ENCODE results near the gene PDE2A. TPM values are rescaled to one million over a fixed set of nuclear protein-coding genes. Genes with fewer than 3 reads are reported as not detected.

PDE2A gene
- polyA plus RNA-seq, 12 donors = 10.3 to 28.2 (median 19.0) TPM; not detected in 1

DNA sequence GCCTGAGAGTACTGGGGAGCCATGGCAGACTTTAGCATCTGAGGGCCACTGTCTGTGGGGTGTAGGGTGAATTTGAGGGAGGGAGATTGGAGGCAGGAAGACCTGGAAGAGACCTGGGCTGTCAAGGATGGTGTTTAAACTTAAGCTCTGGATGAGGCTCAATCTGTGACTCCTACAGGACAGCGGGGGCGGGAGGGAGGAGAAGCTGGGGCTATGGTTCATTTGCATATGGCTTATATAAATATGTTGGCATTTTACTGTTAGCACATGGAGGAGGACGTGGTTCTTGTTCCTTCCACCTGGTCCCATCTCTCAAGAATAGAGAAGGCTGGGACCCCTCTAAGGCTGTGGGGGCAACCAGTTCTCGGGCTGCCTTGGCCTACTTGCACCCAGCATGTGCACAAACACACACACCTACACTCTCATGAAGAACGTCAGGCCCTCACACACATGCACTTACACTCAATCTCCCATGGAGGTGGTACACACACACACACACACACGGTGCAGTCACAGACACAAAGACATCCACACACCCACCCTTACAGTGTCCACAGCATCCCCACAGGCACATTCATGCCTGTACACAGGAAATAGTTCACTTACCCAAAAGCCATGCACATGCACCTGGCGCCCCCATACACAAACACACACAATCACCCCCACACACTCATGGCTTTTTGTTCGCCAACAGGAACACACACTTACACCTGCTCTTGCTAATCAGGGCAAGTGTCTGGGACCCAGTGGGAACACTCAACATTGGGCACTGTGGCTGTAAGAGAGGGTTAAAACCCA lies 81.3 kb downstream of the PDE2A start:
- no peak for DNase-seq

DNA sequence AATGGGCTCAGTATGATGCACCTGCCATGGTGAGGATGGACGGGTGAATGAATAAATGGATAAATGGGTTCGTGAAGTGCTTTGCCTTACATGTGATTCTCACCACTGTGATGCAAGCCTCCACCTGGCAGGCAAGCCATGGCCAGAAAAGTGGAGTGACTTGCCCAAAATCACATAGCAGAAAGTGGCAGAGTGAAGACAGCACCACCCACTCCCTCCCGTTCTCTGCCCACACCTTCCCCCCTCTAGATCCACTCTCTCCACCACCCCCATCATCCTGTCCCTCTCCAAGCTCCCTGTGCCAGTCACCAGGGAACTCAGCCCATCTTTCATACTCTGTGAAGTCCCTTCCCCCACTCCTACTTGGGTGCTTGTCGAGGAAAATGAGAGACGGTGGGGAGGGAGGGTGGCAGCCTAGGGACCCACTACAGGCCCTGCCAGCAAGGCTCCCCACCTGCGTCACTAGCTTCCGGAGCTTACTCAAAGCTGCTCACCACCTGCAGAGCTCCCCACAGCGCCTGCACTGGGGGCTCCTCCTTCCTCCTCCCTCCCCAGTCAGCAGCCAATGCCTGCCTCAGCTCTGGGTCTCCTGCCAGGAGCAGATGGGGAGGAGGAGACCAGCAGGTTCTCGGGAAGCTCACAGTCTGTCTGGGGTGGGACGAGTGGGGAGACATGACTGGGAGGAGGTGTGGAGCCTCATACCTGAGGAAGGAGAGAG lies 82.3 kb downstream of the PDE2A start:
- no peak for DNase-seq

DNA sequence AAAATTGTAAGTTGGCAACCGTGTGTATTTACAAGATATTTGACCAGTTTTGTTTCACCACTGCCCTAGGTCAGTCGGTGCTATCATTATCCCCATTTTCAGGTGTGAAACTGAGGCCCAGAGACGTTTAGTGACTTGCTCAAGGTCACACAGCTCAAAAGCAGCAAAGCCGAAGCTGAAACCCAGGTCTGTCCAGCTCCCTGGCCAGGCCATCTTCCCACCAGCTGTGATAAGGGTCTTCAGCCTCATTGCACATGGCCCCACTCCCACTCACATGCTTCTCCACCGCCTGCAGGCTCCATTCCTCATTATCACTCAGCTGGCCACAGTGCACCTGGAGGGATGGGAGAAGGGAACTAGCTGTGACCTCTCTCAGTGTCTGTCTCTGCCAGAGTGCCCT lies 83.2 kb downstream of the PDE2A start:
- no peak for DNase-seq

DNA sequence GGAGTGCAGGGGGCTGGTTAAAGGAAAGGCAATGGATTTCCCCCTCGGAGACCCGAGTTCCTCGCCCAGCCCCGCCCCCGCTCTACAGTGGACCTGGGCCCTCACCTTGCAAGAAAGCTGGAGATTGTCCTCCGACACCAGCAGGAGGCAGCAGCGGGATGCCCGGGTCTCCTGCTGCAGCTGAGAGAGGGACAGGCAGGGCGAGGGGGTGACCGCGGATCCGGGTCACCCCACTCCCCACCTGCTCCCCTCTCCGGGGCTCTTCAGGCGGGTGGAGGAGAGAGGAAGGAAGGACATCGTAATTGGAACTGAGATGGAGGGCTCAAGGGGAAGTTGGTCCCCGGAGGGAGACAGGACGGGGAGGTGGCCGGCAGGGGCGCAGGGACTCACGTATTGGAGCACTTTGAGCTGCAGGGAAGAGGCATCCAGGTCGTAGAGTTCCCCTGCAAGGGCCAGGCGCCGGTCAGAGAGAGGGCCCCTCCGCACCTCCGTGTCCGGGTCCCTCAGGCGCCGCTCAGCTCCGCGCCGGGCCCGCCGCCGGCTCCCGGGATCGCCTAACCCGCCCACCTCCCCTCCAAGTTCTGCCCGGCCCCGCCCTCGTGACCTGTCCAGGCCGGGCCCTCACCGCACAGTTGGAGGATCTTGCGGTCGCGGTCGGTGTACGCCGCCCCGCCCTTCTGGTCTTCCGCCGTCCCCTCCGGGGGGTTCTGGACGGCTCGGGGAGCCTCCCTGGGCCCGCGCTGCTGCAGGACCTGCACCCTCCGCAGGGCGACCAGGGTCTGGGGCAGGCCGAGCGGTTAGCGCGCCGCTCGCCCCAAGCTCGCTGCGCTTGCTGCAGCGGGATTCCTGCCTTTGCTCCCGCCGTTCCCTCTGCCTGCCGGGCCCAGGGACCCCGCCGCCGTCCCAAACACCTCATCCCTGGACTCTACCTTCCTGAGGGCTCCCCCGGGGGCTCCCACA lies 84.1 kb downstream of the PDE2A start:
- DNase-seq = no peak

DNA sequence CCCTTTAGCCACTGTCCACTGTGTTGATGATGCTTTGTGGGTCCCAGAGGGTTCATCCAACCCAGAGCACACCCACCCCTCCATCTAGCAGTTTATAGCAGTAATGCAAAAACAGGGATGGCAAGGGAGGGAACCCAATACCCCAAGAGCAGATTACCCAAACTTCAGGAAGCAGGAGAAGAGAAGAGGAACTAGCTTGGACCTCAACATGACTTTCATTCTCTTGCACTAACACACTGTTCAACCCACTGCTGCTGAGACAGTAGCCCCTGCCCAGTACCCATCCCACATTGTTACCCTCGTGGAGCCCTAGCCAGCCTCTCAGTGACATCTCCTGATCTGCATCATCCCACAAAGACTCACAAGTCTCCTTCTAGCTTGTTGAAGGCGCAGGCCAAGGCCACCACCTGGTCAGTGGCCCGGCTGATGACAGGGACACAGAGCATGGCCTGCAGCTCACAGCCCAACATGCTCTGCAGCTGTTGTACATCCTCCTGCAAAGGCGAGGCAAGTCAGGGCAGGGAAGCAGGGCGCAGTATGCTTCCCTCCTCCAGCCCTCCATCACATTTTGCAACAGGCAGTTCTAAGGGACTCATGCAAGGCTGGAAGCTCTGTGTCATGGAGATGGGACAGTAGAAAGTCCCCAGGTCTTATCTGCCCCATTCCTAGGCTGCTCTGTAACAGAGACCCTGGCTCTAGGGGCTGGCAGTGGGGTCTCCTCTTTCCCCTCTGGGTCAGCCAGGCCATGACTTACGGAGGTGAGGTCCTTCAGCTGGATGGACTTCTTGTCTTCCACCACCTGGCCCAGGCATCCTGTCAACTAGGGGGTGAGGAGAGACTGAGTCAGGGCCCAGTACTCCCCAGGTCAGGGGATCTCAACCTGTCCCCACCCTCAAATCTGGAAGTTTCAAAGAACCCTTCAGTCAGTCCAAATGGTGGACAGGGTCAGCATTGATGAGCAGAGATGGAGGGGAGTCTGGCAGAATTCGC lies 85.5 kb downstream of the PDE2A start:
- DNase-seq = no peak

DNA sequence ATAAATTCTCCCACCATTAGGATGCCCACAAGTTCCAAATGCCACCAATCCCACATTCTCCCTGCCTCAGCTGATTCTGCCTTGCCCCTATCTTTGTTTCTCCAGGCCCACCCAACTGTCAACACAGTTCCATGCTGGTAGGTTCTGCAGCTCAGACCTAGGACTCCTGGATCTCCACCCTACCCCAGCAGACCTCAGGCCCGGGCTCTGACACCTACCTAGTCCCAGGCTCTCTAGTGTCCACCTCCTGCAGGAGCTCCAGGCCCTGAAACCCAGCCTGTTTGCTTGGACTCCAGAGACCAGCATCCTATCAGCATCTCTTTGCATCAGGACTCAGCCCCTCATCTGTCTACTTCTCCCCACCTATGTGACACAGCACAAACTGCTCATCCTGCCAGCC lies 86.5 kb downstream of the PDE2A start:
- no peak for DNase-seq

DNA sequence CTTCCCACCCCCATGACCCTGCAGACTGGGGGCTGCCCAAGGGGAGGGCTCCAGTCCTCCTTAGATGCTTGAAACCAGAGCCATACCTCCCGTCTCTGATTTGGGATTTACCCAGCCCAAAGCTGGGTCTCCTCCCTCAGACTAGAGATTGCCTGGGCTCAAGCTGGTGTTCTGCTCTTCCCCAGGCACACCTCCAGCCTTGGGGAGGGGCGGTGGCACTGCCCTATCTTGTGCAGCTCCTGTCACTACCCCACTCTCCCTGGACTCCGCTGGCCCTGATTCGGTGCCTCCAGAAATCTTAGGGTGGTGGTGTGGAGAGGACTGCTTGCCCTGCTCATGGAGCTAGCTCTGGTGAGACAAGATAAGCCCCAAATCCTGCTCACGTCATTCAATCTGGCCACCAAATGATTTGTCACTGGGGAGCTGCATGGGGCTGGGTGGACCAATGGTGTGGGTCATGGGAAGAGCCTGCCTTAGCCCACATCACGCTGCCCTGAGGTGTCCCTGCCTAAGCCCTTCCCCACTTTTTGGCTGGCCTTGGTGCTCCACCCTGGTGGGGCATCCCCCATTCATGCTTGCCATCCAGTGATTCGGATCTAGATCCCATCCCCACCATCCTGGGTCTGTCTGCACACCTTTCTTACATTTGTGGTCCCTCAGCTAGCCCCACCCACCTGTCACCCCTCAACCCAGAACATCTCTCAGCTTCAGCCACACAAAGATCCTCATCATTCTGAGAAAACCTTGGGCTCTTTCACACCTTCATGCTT lies 87.7 kb downstream of the PDE2A start:
- no peak for DNase-seq

DNA sequence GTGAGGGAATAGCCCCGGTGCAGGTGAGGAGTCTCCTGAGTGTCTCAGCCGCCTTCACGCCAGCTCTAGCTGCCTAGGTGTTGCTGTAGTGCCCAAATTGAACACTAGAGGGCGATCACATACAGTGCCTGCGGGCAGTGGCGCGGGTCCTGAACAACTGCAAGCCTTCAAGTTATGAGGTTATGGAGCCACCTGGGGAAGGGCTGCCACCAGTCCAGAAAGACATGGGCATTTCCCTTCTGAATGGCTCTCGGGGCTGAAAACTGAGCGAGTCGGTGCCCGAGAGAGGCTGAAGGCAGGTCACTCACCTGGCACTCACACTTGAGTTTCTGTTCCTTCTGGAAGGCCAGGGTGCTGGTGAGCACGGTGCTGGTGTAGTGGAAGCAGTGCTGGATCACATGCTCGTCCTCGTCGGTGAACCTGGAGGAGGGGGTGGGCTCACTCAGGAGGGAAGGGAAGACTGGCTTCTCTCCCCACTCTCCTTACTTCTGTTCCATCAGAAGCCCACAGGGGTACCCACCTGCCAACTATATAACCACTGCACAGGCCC lies 88.4 kb downstream of the PDE2A start:
- DNase-seq = peak; percentile 76

DNA sequence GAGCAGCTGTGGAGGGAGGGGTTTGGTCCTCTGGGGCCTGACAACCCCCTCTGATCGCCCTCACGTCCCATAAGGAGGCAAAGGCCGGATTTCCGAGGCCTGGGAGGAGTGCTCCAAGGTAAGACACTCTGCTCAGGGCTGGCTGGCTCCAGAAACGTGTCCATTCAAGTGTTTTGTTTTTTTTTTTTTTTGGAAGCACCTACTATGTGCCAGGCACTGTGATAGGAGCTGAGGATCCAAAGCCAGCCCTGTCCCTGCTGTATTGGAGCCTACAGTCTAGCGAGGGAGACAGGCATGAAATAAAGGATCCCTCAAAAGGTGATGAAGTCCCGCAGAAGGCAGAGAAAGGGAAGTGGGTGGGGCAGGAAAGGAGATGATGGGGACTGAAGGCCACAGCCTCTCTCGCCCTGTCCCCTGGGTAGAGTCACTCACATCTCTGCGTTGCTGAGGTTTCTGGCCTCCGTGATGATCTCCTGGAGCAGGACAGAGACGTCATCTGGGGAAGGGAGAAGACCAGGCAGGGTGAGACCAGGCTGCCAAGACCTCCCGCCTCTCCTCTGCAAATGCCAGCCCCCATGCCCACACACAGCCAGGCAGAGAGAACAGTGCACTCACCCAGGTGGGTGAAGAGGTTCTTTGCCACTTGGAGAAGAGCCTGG lies 89.2 kb downstream of the PDE2A start:
- no peak for DNase-seq

DNA sequence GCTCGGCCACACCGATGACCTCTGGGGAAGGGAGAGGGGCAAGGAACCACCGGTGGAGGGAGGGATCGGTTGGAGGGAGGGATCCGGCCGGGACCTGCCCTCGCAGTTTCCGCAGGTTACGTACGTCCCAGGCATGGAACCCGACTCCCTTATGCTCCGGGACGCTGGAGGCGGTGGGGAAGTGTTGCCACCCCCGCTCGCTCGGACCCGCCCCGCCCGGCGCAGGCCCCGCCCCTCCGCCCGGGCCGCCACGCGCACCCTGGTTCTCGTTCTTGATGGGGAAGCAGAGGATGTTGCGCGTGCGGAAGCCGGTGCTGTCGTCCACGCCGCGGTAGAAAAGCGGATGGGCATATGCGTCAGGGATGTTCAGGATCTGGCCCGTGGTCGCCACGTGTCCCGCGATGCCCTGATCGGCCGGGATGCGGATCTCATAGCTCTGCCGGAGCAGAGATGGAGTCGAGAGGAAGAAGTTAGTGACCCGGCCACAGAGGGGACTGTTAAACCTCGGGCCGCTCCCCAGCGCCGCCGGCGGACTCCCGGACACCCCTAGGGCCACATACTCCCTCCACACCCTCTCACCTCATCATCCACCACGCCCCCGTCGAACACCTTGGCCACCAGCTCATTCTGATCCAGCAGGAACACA lies 89.8 kb downstream of the PDE2A start:
- no peak for DNase-seq

DNA sequence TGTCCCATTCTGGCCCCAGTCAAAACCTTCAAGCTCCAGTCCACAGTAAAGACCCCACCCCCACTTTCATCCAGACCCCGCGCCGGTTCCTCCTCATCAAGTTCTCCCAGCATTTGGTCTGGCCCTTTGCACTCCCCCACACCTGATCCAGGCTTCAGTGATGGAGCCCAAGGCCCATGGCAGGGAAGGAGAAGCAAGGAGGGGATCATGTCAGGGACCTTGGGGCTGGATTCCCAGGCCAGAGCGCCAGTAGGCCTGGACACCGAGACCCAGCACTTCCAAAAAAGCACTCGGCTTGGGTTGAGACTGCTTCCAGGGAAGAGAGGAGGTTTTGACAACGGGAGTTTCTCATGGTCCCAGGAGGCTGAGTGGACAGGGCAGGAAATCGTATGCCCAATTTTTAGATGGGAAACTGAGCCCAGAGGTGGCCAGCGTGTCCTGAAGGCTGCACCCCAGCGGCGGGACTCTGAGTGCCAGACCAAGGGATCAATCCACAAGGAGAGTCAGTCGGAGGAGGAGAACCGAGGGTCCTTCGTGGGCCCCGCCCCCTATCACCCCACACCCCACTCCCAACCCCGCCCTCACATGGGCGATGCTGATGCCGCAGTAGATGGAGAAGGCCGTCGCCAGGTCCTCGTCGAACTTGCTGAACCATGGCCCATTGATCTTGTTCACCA lies 90.5 kb downstream of the PDE2A start:
- no peak for DNase-seq

DNA sequence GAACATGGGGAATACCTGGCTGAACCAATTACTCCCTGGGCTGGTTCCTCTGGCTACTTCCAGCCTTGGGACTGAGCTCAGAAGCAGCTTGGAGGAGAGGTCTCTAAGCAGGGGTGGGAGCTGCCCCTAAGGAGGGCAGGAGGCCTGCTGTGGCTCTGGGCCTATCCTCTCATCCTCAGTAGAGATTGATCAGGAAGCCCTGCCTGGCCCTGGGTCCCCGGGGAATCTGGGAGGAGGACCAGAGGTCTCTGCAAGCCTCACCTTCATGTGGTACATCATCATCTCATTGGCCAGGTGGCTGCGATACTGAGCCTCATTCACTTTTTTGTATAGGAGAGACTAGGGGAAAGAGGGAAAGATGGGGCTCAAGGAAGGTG lies 91.1 kb downstream of the PDE2A start:
- no peak for DNase-seq

DNA sequence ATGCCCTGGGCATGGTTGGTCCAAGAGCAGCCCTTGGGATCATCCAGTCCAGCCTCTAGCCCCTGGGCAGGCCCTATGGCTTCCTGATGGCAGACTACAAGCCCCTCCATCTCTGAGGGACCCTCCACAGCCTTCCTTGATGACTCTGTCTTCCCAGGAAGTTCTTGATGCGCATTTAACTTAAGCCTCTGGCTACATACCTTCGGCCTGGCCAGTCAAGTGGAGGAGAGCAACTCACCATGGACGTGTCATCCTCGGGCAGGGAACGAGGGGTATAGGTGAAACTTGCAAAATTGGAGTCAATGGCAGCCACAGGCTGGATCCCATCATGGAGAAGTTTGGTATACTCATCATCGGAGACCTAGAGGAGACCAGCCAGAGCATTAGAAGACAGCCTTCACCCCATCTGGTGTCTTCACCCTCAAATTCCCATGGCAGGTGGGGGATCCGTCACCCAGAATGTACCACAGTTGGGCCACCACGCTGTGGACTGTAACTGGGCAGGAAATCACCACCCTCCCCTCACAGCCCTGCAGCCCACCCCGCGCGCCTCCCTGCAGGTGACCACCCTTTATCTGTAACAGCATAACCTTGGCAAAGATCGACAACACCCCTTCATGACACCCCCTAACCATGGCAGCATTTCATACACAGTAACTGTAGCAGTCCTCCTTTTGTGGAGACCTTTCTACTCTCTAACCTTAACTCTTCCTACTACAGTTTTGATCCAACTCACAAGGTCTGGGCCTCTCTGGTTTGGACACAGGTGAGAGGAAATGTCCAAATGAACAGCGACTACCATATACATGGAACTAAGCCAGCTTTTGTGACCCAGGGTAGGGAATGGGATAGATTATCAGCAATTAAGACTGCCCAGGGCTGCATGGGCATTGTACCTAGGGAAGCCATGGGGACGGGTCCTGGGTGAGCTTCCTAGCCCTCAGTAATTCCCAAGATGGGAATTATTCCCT lies 91.7 kb downstream of the PDE2A start:
- DNase-seq = no peak

DNA sequence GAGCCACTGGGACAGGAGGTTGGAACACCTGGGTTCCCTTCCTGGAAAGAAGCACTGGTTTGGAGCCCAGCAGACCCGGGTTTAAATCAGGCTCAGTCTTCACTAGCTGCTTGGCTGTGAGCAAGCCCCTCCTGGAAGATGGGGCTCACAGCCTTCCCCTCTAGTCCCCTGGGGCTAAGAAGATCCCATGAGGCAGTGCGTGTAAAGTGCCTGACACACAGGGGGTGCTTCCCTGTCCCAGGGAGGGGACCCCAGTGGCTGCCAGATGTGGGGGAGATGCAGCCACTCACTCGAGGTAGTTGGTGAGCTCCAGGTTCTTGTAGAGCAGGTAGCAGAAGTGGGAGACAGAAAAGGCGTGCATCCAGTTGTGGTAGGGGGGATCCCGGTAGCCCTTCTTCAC lies 93.2 kb downstream of the PDE2A start:
- DNase-seq = no peak

DNA sequence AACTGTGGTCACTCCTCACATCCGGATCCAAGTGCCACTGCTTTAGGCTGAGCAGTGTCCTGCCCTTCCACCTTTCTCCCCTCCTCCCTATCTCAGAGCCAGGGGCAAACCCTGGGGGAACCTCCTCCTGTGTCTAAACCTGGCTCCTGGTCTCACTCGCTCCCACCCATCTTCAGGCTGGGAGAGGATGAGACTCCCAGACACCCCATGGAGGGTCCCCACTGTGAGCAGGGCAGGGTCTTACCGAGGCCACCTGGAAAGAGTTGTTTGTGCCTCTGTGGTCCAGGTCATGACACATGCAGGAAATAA lies 93.6 kb downstream of the PDE2A start:
- no peak for DNase-seq

DNA sequence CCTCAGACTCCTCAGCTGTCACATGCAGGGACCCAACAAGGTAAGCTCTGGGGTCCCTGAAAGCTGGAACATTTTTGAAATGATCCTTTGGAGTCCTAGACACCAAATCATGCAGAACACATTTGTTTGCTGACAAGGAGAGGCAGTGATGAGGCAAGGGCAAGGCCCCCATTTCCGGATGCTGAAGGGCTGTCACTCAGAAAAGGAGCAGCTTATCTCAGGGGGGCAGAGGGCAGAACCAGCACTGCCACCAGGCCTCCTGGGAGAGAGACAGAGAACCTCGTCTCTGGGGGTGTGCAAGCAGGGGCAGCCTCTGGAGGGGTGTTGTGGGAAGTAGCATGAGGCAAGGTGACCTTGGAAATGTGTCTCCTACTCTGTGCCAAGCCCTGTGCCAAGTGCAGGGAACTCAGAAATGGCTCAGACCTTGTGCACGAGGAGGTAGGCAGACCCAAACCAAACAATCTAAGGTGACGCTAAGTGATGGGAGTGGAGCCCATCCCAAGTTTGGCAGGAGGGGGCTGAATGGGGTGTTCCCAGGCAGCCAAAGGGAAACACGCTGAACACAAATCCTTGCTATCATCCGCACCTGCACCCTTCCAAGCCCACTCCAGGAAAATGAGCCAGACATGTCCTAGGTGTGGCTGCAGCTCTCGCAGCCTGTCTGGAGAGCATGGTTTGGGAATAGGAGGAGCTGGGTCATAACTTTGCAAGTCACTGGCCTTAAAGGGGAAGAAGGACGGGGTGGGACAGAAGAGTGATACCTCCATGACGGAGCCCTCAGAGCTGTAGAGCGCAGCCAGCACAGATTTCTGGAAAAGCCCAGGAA lies 94.2 kb downstream of the PDE2A start:
- DNase-seq = no peak

All from muscle of arm (tissue), 12 donors.